ENCODE data around the gene ESYT2.

Gene ESYT2

DNA sequence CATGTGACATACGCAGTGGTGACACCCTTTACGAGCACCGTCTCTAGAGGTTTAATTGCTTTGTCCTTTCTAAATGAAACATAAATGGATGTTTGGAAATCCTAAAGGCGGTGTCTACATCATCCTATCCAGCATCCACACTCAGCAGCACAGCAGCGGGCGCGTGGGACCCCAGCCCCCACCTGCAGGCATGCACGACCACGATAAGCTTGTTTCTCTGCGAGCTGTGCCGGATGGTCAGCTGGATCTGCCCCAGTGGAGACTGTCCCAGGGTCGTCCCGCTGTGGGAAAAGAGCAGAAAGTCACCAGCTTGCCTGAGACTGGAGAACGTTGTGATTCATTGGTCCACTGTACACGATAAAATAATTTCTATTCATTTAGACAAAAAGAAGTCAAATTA, 90.5 kb downstream of the ESYT2 start:
- DNase-seq, result no peak

DNA sequence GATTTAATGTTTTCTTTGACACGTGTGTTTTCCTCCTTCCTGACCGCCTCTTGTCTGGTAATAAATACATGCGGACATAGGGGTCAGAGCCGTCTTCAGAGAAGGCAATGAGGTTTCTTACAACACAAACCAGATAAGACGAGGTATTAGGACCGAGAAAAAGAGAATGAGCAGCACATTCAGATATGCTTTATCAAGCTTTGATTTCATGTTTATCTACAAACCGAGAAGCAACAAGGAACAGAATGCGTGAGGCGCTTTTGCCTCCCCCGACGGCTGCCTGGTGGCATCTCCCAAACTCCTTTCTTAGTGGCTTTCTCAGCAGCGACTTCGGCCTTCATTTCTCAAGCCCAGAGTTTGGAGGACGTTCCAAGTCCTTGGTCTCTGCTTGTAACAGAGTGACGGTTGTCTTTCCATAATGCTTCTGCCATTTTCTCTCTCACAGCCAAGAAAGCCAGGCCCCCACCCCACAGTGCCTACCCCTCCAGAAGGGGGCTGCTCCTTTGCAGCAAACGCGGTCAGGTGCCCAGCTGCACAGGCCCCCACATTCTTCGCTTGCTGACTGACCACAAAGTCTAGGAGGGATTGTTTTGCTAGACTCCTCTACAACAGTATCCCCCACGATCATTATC, 92.1 kb downstream of the ESYT2 start:
- DNase-seq, result no peak

DNA sequence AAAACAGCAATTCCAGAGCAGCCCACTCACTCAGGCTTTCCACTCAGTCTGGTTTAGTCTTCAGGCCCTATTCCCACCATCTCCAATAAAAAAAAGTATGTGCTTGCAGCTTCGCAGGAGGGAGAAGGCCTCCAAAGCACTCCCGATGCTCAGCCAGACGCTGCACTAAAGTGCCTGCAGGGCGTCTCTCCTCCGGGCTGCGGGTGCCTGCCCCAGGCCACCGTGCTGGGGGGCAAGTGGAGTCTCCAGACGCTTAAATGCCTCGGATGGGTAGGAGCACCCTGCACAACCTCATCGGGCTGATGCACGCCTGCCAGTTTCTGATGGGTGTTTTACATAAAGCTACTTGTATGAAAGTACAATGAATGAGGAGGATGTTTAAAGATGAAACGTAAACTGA, 93.4 kb downstream of the ESYT2 start:
- DNase-seq, result no peak

DNA sequence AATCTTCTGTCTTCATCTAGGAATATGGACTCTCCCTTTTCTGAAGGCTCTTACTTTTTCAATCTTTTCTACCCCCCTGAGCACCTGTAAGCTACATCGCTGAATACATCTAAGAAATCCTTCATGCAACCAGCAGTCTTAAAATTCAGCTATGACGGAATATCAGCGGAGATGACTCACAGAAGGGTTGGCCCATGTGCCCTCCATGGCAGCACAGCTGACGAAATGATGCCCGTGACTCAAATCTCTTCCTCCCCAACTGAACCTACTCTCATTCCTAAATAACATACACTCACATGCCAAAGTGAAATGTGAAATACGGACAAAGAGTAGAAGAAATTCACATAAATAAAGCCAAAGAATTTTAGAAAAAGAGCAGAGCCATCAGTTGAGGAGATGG, 94.4 kb downstream of the ESYT2 start:
- no peak for DNase-seq

DNA sequence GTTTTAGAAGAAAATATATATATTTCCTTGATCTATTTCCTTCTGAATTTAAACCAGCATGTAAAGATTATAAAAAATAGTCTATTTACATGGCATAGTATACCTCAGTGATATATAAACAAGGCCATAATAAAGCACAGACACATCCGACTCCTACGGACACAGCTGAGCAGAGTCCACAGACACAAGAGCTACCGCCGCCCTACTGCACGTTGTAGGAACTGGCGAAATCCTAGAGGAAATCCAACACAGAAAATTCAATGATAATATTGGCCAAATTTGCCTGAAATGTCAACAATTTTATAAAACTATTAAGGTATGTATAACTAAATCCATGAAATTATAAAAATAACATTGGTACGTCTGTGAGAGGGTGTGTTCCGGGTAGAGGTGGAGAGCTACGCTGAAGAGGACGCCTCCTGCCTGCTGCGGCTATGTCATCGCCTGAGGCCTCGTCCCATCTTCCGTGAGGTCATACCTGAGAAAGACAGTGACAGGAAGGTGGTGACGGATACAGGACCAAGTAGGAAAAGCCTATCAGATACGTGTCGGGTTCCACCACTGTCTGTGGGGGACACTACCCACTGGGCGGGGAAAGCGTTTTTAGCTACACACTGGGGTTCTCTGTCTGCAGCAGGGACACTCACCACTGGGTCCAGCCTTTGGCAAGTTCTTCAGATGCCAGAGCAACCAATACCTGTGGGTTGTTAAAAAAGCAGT, 95.4 kb downstream of the ESYT2 start:
- DNase-seq, result no peak

DNA sequence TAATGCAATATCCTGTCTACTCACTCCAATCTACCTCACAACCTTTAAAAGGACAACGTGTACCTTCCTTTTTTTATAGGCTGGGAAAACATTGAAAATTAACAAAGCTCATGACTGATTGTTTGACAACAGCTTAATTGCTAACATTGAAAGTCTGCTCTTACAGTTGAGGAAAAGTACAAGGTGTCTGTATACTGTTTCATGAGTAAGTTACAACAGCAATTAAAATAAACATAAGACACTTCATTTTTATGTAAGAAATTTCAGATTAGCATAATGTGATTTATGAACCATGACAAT, 96.1 kb downstream of the ESYT2 start:
- DNase-seq, result no peak

DNA sequence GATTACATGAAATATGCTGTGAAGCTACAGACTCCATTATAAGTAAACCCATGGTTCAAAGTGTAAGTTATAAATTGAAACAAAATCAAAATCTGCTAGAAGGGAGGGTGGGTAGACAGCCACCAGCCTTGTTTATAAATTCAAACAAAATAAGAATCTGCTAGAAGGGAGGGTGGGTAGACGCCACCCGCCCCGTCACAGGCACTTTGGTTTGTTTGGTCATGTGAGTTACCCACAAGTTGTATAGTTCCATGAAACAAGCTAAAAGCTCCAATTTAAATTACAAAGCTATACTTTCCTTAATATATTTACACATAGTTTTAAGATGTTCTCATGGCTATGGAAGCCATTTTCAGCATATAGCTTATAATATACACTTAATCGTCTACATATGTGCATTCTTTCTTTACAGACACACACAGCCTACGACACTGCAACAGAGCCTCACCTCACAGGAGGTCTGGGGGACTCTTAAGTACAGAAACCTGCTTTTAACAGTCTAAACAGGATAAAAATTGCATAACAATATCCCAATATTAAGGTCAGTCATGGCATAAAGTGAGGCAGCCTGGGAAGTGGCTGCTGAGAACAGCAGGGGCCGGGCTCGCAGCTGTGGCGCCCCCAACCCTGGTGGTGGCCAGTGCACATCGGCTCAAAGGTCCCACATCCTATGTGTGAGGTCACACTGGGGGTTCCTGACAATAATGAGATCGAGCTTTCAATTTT, 96.7 kb downstream of the ESYT2 start:
- no peak for DNase-seq

DNA sequence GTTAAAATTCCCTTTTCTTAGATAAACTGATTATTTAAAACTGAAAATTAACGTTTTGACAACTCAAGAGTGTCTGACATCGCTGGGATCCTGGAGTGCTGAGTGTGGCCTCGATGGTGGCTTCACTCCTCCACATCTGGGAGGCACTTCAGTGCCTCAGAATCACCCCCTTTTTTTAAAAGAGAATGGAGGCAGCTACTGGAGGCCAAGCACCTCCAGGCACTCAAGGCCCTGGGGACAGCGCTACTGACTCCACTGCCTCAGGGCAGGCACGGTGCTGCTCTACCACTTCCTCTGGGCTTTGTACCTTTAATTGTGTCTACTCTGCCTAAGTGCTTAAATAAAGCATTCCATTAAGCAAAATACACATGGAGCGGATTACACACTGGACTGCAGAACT, 97.5 kb downstream of the ESYT2 start:
- DNase-seq, result no peak

DNA sequence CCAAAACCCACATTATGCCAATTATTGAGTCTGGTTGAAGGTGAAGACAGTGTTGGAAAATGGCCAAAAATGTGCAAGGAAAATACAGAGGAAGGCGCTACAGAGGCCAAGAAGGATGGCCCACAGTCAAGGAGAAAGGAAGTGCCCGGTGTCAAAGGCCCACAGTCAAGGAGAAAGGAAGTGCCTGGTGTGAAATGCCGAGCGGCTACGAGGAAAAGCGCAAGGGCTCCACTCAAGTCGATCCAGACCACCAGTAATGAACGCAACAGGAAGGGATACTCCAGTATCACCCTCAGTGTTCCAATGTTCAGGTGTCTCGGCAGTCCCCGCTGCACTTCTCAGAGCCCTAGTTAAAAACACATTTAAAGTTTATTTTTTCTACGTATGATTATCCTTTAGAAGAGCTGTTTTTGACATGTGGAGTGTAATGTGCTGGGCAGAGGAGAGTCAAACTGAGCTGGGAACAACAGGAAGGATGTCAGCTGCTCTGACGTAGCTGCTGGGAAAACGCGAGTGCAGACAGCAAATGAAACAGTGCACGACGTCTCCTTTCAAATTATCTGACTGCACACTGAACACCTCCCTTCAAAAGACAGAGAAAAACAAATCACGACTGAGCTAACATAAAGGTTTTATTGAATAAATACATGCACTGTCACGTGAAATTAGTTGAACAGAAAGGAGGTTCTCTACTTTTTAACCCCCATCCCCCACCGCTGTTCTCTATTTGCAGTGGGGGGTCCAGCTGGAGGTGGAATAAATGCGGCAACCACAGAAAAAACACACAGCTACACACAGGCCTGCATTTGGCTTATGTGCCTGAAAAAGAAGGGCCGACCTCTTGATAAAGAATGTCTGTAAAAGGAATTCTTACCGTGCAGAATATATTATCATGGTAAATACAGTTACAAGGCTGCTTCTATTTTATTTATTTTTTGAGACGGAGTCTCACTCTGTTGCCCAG, 98.6 kb downstream of the ESYT2 start:
- DNase-seq, result no peak

DNA sequence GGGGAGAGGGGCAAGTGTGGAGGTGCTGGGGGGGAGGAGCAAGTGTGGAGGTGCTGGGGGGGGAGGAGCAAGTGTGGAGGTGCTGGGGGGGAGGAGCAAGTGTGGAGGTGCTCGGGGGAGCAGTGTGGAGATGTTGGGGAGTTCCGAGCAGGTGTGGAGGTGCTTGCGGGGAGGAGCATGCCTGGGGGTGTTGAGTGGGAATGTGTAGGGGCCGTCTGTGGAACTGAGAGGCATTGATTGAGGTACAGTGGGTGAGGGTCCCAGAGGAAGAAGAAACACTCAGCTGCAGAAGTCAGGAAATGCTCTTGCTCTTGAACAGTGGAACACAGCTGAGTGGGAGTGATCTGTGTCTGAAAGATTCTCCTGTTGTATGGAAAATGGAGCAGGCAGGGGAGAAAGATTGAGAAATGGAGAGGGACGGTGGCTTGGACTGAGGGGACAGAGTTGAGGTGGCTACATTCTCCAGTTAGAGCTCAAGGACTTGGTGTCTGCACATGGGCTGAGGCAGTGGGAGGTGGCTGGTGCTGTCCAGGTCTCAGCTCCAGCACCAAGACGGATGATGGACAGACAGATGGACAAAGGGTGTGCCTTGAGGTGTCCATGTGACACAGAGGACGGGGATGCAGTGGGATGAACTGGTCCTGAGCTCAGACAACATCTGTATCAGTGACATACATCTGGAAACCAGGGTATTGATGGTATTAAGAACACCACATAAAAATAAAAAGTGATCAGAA, 99.5 kb downstream of the ESYT2 start:
- DNase-seq, result no peak

DNA sequence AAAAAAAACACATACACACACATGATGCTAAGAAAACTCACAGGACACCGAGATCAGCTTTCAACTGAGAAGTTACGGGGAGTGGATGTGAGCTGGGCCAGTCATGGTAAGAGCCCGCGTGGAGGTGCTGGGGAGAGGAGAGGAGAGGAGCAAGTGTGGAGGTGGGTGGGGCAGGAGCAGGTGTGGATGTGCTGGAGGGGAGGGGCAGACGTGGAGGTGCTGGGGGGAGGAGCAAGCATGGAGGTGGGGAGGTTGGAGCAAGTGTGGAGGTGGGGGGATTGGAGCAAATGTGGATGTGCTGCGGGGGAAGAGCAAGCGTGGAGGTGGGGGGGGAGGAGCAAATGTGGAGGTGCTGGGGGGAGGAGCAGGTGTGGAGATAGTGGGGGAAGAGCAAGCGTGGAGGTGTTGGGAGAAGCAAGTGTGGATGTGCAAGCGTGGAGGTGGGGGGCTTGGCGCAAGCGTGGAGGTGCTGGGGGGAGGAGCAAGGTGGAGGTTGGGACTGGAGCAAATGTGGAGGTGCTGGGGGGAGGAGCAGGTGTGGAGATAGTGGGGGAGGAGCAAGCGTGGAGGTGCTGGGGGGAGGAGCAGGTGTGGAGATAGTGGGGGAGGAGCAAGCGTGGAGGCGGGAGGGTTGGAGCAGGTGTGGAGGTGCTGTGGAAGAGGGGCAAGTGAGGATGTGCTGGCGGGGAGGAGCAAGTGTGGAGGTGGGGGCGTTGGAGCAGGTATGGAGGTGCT, 100.2 kb downstream of the ESYT2 start:
- DNase-seq, result no peak

DNA sequence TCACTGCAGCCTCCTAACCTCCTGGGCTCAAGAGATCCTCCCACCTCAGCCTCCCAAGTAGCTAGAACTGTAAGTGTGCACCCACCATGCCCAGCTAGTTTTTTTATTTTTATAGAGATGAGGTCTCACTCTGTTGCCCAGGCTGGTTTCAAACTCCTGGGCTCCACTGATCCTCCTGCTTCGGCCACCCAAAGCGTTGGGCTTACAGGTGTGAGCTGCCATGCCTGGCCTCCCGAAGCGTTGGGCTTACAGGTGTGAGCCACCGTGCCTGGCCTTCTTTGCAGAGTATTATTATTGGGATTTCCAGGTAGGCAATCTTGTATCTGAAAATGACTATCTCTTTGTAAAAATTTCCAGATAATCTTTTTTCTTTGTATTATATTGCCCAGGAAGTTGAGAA, 101.6 kb downstream of the ESYT2 start:
- no peak for DNase-seq

DNA sequence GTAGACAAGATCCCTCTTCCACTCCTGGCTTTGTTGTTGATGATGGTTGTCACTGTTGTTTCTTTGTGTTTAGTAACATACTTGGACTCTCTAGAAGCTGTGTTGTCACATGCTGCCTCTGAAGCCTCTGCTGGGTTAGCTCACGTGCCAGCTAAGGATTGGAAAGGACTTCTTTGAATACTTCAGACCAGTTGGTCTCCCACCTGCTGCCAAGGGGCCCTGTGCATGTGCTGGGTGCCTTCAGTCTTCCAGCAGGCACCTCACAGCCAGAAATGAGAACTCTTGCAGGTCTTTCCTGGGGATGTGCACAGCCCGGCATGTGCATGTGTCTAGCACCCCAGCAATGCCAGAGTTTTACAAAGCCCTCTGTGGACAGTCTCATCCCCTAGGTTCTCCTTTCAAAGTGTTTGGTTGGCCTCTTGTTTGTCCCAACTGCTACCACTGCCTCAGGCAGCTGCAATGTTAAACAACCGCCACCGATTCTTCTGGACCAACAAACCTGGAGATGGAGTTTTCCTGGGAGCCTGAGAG, 103.0 kb downstream of the ESYT2 start:
- DNase-seq, result no peak

DNA sequence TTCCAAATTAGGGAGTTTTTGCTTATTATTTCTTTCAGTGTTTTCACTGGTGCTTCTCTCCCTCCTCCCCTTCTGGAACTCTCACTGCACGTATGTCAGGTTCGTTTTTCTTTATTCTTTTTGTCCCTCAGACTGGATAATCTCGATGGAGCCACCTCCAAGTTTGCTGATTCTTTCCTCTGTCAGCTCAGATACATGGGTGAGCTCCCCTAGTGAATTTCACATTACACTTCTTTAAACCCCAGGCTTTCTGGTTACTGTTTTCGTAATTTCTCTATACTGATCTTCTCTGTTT, 103.9 kb downstream of the ESYT2 start:
- no peak for DNase-seq

DNA sequence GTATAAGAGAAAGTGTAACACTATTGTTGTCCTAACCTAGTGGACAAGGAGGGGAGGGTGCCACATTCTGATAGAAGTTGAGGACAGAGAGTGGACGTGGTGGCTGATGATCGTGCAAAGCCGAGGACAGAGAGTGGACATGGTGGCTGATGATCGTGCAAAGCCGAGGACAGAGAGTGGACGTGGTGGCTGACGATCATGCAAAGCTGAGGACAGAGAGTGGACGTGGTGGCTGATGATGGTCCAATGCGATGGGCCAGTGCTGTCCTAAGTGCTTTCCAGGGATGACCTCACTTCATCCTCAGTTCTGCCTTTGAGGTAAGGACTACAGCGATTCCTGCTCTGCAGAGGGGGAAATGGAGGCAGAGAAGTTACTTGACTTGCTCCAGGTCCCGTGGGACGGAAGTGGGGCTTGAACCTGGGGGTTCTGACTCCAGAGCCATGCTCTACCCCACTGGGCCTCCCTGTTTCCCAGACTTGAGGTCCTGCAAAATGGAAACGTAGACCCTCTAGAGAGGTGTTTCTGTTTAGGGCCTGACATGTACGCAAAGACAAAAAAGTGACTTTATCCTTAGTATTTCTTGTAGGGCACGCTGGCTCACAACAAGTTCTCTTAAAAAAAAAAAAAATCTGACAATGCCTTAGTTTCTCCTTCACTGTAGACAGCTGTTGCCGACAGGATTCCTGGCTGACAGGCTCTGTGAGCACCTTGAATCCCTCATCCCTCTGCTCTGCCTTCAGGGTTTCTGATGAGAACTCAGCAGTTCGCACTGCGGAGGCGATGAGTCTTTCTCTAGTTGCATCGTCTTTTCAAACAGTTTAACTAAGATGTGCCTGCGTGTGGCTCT, 104.4 kb downstream of the ESYT2 start:
- DNase-seq, result no peak

DNA sequence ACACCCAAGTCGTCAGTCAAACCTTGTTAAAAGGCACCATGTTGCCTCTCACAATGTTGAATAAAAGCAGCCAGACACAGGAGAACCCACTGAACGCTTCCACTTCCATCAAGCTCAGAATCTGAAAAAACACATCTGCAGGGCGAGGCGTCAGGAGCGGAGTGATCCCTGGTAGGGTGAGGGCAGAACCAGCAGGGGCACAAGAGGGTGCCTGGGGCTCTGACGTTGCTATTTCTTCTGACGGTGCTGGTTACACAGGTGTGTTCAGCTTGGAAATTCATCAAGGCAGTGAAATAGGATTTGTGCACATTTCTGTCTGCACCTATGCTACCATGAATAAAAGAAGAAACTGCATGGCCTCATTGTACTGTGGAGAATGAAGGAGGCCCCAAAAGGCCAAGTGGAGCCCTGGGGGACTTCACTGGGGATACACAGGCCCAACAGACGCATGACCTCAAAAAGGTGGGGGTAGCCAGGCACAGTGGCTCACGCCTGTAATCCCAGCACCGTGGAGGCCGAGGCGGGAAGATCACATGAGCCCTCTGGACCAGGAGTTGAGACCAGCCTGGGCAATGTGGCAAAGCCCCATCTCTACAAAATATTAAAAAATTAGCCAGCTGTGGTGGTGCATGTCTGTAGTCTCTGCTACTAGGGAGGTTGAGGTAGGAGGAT, 105.5 kb downstream of the ESYT2 start:
- no peak for DNase-seq

DNA sequence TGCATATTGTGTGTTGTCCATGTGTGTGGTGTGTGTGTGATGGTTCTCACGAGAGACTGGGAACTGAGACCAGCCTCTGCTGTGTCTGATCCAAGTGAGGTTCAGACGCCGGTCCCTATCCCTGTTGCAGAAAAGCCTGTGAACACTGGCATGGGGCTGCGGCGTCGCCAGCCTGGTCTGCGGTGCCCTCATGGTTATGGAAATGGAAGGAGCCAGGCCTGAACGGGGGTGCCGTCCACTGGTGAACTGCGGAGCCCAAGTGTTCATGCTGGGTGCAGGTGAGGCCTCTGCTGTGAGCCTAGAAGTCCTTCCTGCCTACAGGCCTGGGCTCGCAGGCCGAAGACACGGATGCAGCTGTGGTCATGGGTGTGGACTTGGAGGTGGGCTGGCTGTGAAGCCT, 106.0 kb downstream of the ESYT2 start:
- DNase-seq, result no peak

DNA sequence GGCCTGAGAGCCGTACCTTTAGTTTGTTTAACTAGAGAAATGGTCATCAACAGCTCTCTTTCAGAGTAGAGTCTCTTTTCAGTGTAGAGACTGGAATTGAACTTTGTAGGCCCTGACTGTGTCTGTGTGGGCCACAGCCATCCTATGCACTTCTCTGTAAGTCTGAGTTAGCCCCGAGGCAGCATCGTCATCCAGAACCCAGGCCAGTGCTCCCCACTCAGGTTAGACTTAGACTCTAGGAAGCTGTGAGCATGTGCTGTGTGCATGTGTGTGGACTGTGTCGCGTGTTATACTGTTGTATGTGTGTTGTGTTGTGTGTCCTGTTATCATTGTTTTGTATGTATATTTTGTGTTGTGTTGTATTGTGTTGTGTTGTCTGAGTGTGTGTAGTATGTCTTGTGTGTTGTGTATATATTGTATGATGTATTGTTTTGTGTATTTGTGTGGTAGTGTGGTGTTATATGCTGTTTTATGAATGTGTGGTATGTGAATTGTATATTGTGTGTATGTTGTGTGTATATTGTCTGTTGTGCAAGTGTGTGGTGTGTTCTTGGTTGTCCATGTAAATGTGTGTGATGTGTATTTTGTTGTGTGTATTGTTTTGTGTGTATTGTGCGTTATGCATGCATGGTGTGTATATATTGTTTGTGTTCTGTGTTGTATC, 106.6 kb downstream of the ESYT2 start:
- DNase-seq, result no peak

DNA sequence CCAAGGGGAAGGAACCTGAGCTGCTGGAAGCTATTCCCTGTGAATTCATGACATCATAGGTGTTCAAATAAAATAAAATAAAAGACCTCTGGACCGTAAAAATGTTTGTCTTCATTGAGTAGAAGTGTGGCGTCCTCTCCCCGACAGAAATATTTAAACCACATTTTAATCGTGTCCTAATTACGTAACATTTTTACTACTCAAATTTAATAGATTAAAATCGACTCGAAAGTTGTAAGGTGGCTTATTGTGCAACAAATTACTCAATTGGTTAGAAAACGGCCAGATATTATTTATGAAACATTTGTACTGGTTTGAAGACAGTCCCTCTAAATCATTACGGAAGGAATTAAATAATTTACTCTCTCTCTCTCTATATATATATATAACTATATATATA, 109.2 kb downstream of the ESYT2 start:
- DNase-seq, result no peak

DNA sequence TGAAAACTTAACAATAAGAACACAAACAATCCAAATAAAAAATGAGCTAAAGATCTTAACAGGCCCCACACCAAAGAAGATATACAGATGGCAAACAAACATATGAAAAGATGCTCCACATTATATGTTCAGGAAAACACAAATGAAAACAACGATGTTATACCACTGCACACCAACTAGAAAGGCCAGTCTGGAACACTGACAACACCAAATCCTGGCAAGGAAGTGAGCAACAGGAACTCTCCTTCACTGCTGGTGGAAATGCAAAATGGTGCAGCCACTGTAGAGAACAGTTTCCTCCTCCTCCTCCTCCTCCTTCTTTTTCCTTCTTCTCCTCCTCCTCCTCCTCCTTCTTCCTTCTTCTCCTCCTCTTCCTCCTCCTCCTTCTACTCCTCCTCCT, 112.5 kb downstream of the ESYT2 start:
- no peak for DNase-seq
